HEK293 (cell line): Measurements from ENCODE around the gene SH3BP4.

Experiments used
- CTCF ChIA-PET: fragments of 350-600 bp; formaldehyde crosslinking; extraction: SDS; loops from one replicate; lab custom pipeline; 2021; ENCODE audit warnings: antibody characterized with exemption; lab: Yijun Ruan, JAX
- POLR2A ChIA-PET: fragments of 300-600 bp; formaldehyde crosslinking; extraction: SDS; loops from one replicate; lab custom pipeline; 2020; ENCODE audit warnings: antibody characterized with exemption, inconsistent platforms; lab: Yijun Ruan, JAX
- H3K27ac ChIP-seq: fragments of 200-500 bp; sonication (Bioruptor generic); 2 replicates; pipeline ENCODE4 v1.5.1; 2014; ENCODE audit warnings: low read depth, low read length, control low read depth, inconsistent platforms; ENCODE audit errors: extremely low read depth
- H3K36me3 ChIP-seq, 2 experiments: fragments of 200-500 bp in 1 of 2; sonication (Bioruptor generic) in 1 of 2; 1 replicate in 1 of 2; 2 replicates in 1 of 2; pipeline ENCODE4 v1.5.1; 2014 to 2017; ENCODE audit warnings: inconsistent platforms in 2 of 2, low read length in 2 of 2; ENCODE audit not compliant: control insufficient read depth in 2 of 2, insufficient read depth in 1 of 2
- H3K4me1 ChIP-seq: fragments of 200-500 bp; sonication (Bioruptor generic); 2 replicates; pipeline ENCODE4 v1.5.1; 2014; ENCODE audit warnings: mild to moderate bottlenecking, low read length, inconsistent platforms; ENCODE audit not compliant: control insufficient read depth, insufficient read depth
- H3K4me3 ChIP-seq: 2 replicates; pipeline ENCODE4 v1.5.1; 2011; ENCODE audit warnings: low read depth, mild to moderate bottlenecking, control low read depth, low read length, moderate library complexity
- H3K9me3 ChIP-seq: fragments of 200-500 bp; sonication (Bioruptor generic); 2 replicates; pipeline ENCODE4 v1.5.1; 2014; ENCODE audit warnings: low read depth, low read length, inconsistent platforms; ENCODE audit not compliant: control insufficient read depth, insufficient read depth
- CTCF ChIP-seq: fragments of 450-650 bp; formaldehyde crosslinking; IDR thresholded peaks from 2 replicates; pipeline ENCODE4 v1.5.1; 2016; ENCODE audit warnings: missing biosample characterization, missing genetic modification characterization
- EGR2 ChIP-seq: fragments of 450-650 bp; formaldehyde crosslinking; IDR thresholded peaks from 2 replicates; pipeline ENCODE4 v1.5.1; 2016; ENCODE audit warnings: low read depth, missing biosample characterization, missing genetic modification characterization
- PRDM2 ChIP-seq: fragments of 450-650 bp; formaldehyde crosslinking; IDR thresholded peaks from 2 replicates; pipeline ENCODE4 v1.5.1; 2016; ENCODE audit warnings: missing biosample characterization, missing genetic modification characterization, borderline replicate concordance
- SETDB1 ChIP-seq: IDR thresholded peaks from one replicate; pipeline ENCODE4 v1.6.1; 2017; ENCODE audit warnings: mild to moderate bottlenecking, low read length, moderate library complexity, mixed read lengths; ENCODE audit not compliant: insufficient read length
- SP2 ChIP-seq: fragments of 450-650 bp; formaldehyde crosslinking; IDR thresholded peaks from 2 replicates; pipeline ENCODE4 v1.5.1; 2016; ENCODE audit warnings: missing biosample characterization, missing genetic modification characterization
- SP3 ChIP-seq: fragments of 450-650 bp; formaldehyde crosslinking; IDR thresholded peaks from 2 replicates; pipeline ENCODE4 v1.5.1; 2016; ENCODE audit warnings: missing biosample characterization, missing genetic modification characterization
- TSHZ1 ChIP-seq: fragments of 450-650 bp; formaldehyde crosslinking; IDR thresholded peaks from 2 replicates; pipeline ENCODE4 v1.5.1; 2016; ENCODE audit warnings: missing biosample characterization, missing genetic modification characterization, borderline replicate concordance
- YY2 ChIP-seq: fragments of 450-650 bp; formaldehyde crosslinking; IDR thresholded peaks from 2 replicates; pipeline ENCODE4 v1.5.1; 2016; ENCODE audit warnings: missing biosample characterization, missing genetic modification characterization
- ZBTB20 ChIP-seq: fragments of 450-650 bp; formaldehyde crosslinking; IDR thresholded peaks from 2 replicates; pipeline ENCODE4 v1.5.1; 2016; ENCODE audit warnings: missing biosample characterization, missing genetic modification characterization
- ZFP3 ChIP-seq: fragments of 450-650 bp; formaldehyde crosslinking; IDR thresholded peaks from 2 replicates; pipeline ENCODE4 v1.5.1; 2016; ENCODE audit warnings: low read depth, missing biosample characterization, missing genetic modification characterization
- ZNF211 ChIP-seq: fragments of 450-650 bp; formaldehyde crosslinking; IDR thresholded peaks from 2 replicates; pipeline ENCODE4 v1.5.1; 2016; ENCODE audit warnings: low read depth, missing biosample characterization, missing genetic modification characterization
- ZNF221 ChIP-seq: fragments of 450-650 bp; formaldehyde crosslinking; IDR thresholded peaks from 2 replicates; pipeline ENCODE4 v1.5.1; 2017; ENCODE audit warnings: missing biosample characterization, missing genetic modification characterization, borderline replicate concordance
- ZNF341 ChIP-seq: fragments of 450-650 bp; formaldehyde crosslinking; IDR thresholded peaks from 2 replicates; pipeline ENCODE4; 2016; ENCODE audit warnings: low read depth, missing biosample characterization, missing genetic modification characterization
- ZNF350 ChIP-seq: fragments of 450-650 bp; formaldehyde crosslinking; IDR thresholded peaks from 2 replicates; pipeline ENCODE4 v1.5.0; 2017; ENCODE audit warnings: missing biosample characterization, mild to moderate bottlenecking, missing genetic modification characterization
- ZNF571 ChIP-seq: fragments of 450-650 bp; formaldehyde crosslinking; IDR thresholded peaks from 2 replicates; pipeline ENCODE4 v1.5.0; 2017; ENCODE audit warnings: missing biosample characterization, missing genetic modification characterization
- ZNF623 ChIP-seq: fragments of 450-650 bp; formaldehyde crosslinking; IDR thresholded peaks from 2 replicates; pipeline ENCODE4 v1.5.1; 2016; ENCODE audit warnings: missing biosample characterization, missing genetic modification characterization
- ZNF626 ChIP-seq: fragments of 450-650 bp; sonication (Bioruptor Pico); formaldehyde crosslinking; IDR thresholded peaks from 2 replicates; pipeline ENCODE4 v1.5.1; 2018; ENCODE audit warnings: missing biosample characterization, missing genetic modification characterization, inconsistent platforms
- ZNF707 ChIP-seq: fragments of 450-650 bp; formaldehyde crosslinking; IDR thresholded peaks from 2 replicates; pipeline ENCODE4 v1.5.1; 2016; ENCODE audit warnings: missing biosample characterization, missing genetic modification characterization

SH3BP4 gene

GRCh38 chr2:234945339-234945873 is 6.4 kb upstream of the SH3BP4 start (continued):
- TF ChIP-seq CTCF (tag by site-specific recombination) (no peak), EGR2 (tag by site-specific recombination) (no peak), ZNF211 (tag by site-specific recombination) (no peak), TSHZ1 (tag by site-specific recombination) (no peak)

GRCh38 chr2:234947556-234947955 is 4.3 kb upstream of the SH3BP4 start:
- no peak overlapping the region for H3K4me3 ChIP-seq
- TF ChIP-seq ZNF221 (tag by site-specific recombination) (no peak), ZNF707 (no peak), ZNF623 (tag by site-specific recombination) (no peak), SP3 (tag by site-specific recombination) (no peak)
- TF ChIP-seq, all 188 proteins: peak for 0
- H3K9me3 ChIP-seq = no peaks in the 10 kb centered on the region
- H3K36me3 ChIP-seq = no peaks in the 10 kb centered on the region
- H3K4me1 ChIP-seq = peaks cover 2% of the 10 kb centered on the region; the same call in 1 of the 2 replicates
- no peak overlapping the region for H3K27ac ChIP-seq
- POLR2A ChIA-PET = no interaction called here
- CTCF ChIA-PET = interaction anchor here (0.6 to 3.1 kb wide), 3 partner anchors 35 to 222 kb away, joined by 3 to 10 read pairs (median 3); no protein-coding TSS in a partner anchor

GRCh38 chr2:234949762-234950434 is 1.9 kb upstream of the SH3BP4 start:
- Histone ChIP-seq H3K9me3 (no peaks in the 10 kb centered on the region), H3K4me1 (peaks cover 18% of the 10 kb centered on the region), H3K4me3 (no peak overlapping the region), H3K27ac (no peak overlapping the region), H3K36me3 (no peaks in the 10 kb centered on the region)
- no peak for TF ChIP-seq SP2 (tag by site-specific recombination)
- no peak for TF ChIP-seq ZFP3
- TF ChIP-seq SP3 (tag by site-specific recombination) = no peak
- no peak for TF ChIP-seq ZNF571 (tag by site-specific recombination)
- CTCF ChIA-PET = interaction anchor here (0.8 to 3.1 kb wide), 5 partner anchors 9 to 157 kb away, joined by 3 to 10 read pairs (median 5); no protein-coding TSS in a partner anchor
- POLR2A ChIA-PET = interaction anchor here (1.6 kb wide), 1 partner anchor 32 kb away, joined by 4 read pairs; no protein-coding TSS in a partner anchor

GRCh38 chr2:234950435-234950729 is 1.4 kb upstream of the SH3BP4 start:
- H3K4me1 ChIP-seq = peaks cover 20% of the 10 kb centered on the region

More at GRCh38 chr2:234950435-234950729, 1.4 kb upstream of the SH3BP4 start:
- TF ChIP-seq ZBTB20 (tag by site-specific recombination) = no peak
- no peak for TF ChIP-seq YY2 (tag by site-specific recombination)
- peak; percentile 16 for TF ChIP-seq SETDB1
- no peak for TF ChIP-seq ZNF341
- TF ChIP-seq ZNF350 (tag by site-specific recombination) = no peak
- no peak for TF ChIP-seq ZNF626 (tag by site-specific recombination)
- TF ChIP-seq PRDM2 (tag by site-specific recombination) = no peak
- TF ChIP-seq, all 188 proteins: peak for 1
- Histone ChIP-seq H3K9me3 (no peaks in the 10 kb centered on the region), H3K4me3 (no peak overlapping the region), H3K36me3 (no peaks in the 10 kb centered on the region), H3K27ac (no peak overlapping the region)
- CTCF ChIA-PET = interaction anchor here (1.1 to 1.4 kb wide), 3 partner anchors 10 to 70 kb away, joined by 3 to 7 read pairs (median 5); no protein-coding TSS in a partner anchor
- POLR2A ChIA-PET = interaction anchor here (0.7 kb wide), 1 partner anchor 408 kb away, joined by 3 read pairs; no protein-coding TSS in a partner anchor
